MM.1S (cell line): ENCODE results near the gene TRIM51G.
"Not testable (repeated sequence)": the region's sequence is repeated elsewhere in the genome, so short reads cannot be mapped to it uniquely, and the experiment has no call there.

Experiments
- DNase-seq: peaks from one replicate; pipeline ENCODE4 v3.0.0-alpha.2; 2015
- H2AFZ ChIP-seq: fragments of 300-600 bp; sonication (generic); 2 replicates; pipeline ENCODE4 v1.6.0; 2016; ENCODE audit warnings: antibody characterized with exemption, low read length
- H3F3A ChIP-seq: fragments of 300-600 bp; sonication (generic); 2 replicates; pipeline ENCODE4 v1.6.1; 2016; ENCODE audit warnings: mild to moderate bottlenecking, antibody characterized with exemption, low read length, moderate library complexity, mixed read lengths; ENCODE audit not compliant: insufficient read depth
- H3K27ac ChIP-seq: fragments of 300-600 bp; sonication (generic); 2 replicates; pipeline ENCODE4 v1.5.1; 2016; ENCODE audit warnings: mild to moderate bottlenecking, low read length
- H3K27me3 ChIP-seq: fragments of 300-600 bp; sonication (generic); replicated peaks from 2 replicates; pipeline ENCODE4 v1.6.0; 2016; ENCODE audit warnings: low read length; ENCODE audit not compliant: insufficient read depth
- H3K36me3 ChIP-seq: fragments of 300-600 bp; sonication (generic); replicated peaks from 2 replicates; pipeline ENCODE4 v1.6.1; 2016; ENCODE audit warnings: mild to moderate bottlenecking, low read length, mixed read lengths; ENCODE audit not compliant: insufficient read depth
- H3K4me1 ChIP-seq: fragments of 300-600 bp; sonication (generic); 2 replicates; pipeline ENCODE4 v1.6.1; 2016; ENCODE audit warnings: low read length, mixed read lengths
- H3K4me2 ChIP-seq: fragments of 300-600 bp; sonication (generic); 2 replicates; pipeline ENCODE4 v1.6.0; 2016; ENCODE audit warnings: low read depth, low read length
- H3K4me3 ChIP-seq: fragments of 300-600 bp; sonication (generic); 2 replicates; pipeline ENCODE4 v1.5.1; 2016; ENCODE audit warnings: low read length, mixed read lengths
- H3K79me2 ChIP-seq: fragments of 300-600 bp; sonication (generic); 2 replicates; pipeline ENCODE4 v1.6.1; 2016; ENCODE audit warnings: mixed run types, low read length, mixed read lengths
- H3K9ac ChIP-seq: fragments of 300-600 bp; sonication (generic); 2 replicates; pipeline ENCODE4 v1.6.1; 2016; ENCODE audit warnings: low read length, mixed read lengths
- H3K9me2 ChIP-seq: fragments of 300-600 bp; sonication (generic); replicated peaks from 2 replicates; pipeline ENCODE4 v1.6.1; 2016; ENCODE audit warnings: mild to moderate bottlenecking, low read length, mixed read lengths; ENCODE audit not compliant: insufficient read depth
- H3K9me3 ChIP-seq: fragments of 300-600 bp; sonication (generic); replicated peaks from 2 replicates; pipeline ENCODE4 v1.6.1; 2016; ENCODE audit warnings: mild to moderate bottlenecking, low read length, mixed read lengths; ENCODE audit not compliant: insufficient read depth
- H4K20me1 ChIP-seq: fragments of 300-600 bp; sonication (generic); 2 replicates; pipeline ENCODE4 v1.6.1; 2016; ENCODE audit warnings: mild to moderate bottlenecking, low read length, moderate library complexity, mixed read lengths; ENCODE audit not compliant: insufficient read depth

Gene TRIM51G, protein sequence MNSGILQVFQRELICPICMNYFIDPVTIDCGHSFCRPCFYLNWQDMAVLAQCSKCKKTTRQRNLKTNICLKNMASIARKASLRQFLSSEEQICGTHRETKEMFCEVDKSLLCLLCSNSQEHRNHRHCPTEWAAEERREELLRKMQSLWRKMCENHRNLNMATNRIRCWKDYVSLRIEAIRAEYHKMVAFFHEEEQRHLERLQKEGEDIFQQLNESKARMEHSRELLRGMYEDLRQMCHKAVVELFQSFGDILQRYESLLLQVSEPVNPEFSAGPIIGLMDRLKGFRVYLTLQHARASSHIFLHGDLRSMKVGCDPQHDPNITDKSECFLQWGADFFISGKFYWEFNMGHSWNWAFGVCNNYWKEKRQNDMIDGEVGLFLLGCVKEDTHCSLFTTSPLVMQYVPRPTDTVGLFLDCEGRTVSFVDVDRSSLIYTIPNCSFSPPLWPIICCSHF

DNA sequence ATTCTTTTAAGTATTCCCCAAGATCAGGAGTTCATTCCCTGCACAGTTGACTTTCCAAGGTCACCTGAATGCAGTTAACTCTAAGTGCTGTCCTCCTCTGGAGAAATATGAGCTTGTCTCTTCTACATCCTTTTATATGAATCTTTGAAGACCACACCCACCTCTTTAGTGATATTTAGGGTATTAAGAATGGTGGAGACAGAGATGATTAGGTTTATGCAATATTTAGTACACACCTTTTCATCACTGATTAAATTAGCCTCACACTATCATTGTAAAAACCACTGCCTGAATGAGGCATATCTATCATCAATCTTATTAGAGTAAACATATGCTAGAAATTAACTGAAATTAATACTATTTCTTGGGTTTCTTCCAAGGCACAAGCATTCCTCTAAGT is at the start of gene TRIM51G:
Gene TRIM51G, minus strand, starts transcription at position 101 of the 400 bp plus-strand sequence. CDS start 2,190 bp downstream, outside the sequence.
- H3F3A ChIP-seq, H3K9ac ChIP-seq, H3K27me3 ChIP-seq, H3K4me2 ChIP-seq, H2AFZ ChIP-seq, H3K9me3 ChIP-seq, H3K36me3 ChIP-seq, H4K20me1 ChIP-seq, H3K9me2 ChIP-seq, H3K79me2 ChIP-seq, DNase-seq, H3K27ac ChIP-seq, H3K4me3 ChIP-seq, H3K4me1 ChIP-seq: not testable (repeated sequence)

DNA sequence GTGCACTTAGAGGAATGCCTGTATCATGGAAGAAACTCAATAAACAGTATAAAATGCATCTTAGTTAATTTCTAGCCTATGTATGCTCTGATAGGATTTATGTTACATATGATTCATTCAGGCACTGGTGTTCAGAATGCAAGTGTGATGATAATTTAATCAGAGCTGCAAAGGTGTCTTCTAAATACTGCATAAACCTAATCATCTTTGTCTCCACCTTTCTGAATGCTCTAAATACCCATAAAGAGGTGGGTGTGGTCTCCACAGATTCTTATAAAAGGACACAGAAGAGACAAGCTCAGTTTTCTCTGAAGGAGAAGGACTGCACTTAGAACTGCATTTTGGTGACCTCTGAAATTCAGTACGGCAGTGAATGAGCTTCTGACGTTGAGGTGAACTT is 44.8 kb upstream of the TRIM51G start, which contains the start of gene TRIM49B:
Gene TRIM49B, plus strand, starts transcription at position 301 of the 400 bp plus-strand sequence. CDS start 2,777 bp downstream, outside the sequence.
- H3K4me1 ChIP-seq, H3K27ac ChIP-seq, DNase-seq, H3K9ac ChIP-seq, H3K79me2 ChIP-seq, H3K9me3 ChIP-seq, H3K36me3 ChIP-seq, H3K4me2 ChIP-seq, H3K27me3 ChIP-seq, H3F3A ChIP-seq, H2AFZ ChIP-seq, H3K9me2 ChIP-seq, H3K4me3 ChIP-seq, H4K20me1 ChIP-seq: not testable (repeated sequence)

DNA sequence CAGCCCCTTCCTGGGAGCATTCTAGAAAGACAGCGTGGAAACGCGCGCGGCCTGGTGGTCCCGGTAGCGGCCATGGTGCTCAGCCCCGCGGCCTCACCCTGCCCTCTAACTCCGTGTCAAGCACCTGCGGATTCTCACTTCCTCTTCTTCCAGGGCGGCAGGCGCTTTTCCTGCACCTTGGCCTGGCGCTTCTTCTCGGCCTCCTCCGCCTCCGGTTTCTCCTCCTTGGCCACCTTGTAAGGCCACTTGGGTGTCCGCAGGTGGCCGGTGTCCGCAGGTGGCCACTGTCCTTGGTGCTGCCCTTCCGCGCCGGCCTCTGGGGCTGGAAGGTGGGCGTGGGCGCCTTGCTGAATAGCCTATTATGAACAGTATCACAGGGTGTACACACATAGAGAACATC is 15.1 kb downstream of the TRIM51G start:
- H3K36me3 ChIP-seq, H3K79me2 ChIP-seq, H3K4me2 ChIP-seq, H2AFZ ChIP-seq, H3K27ac ChIP-seq, H3K9ac ChIP-seq, H3K4me1 ChIP-seq, H3K9me3 ChIP-seq, H3K27me3 ChIP-seq, H4K20me1 ChIP-seq, DNase-seq, H3K9me2 ChIP-seq, H3F3A ChIP-seq, H3K4me3 ChIP-seq: not testable (repeated sequence)

DNA sequence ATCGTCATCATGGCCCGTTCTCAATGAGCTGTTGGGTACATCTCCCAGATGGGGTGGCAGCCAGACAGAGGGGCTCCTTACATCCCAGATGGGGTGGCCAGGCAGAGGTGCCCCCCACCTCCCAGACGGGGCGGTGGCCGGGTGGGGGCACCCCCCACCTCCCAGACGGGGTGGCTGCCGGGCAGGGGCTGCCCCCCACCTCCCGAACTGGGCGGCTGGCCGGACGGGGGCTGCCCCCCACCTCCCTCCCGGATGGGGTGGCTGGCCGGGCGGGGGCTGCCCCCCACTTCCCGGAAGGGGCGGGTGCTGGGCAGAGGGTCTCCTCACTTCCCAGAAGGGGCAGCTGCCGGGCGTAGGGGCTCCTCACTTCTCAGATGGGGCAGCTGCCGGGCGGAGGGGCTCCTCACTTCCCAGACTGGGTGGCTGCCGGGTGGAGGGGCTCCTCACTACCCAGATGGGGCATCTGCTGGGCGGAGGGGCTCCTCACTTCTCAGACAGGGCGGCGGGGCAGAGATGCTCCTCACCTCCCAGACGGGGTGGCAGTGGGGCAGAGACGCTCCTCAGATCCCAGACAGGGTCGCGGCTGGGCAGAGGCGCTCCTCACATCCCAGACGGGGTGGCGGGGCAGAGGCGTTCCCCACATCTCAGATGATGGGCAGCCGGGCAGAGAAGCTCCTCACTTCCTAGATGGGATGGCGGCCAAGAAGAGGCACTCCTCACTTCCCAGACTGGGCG is 28.2 kb downstream of the TRIM51G start:
- not testable (repeated sequence) for H3K27me3 ChIP-seq, H3K79me2 ChIP-seq, H3K9ac ChIP-seq, H3K4me2 ChIP-seq, H3K4me3 ChIP-seq, H3K9me3 ChIP-seq, H3K27ac ChIP-seq, H2AFZ ChIP-seq, H3F3A ChIP-seq, H3K36me3 ChIP-seq, H4K20me1 ChIP-seq, DNase-seq, H3K4me1 ChIP-seq, H3K9me2 ChIP-seq

DNA sequence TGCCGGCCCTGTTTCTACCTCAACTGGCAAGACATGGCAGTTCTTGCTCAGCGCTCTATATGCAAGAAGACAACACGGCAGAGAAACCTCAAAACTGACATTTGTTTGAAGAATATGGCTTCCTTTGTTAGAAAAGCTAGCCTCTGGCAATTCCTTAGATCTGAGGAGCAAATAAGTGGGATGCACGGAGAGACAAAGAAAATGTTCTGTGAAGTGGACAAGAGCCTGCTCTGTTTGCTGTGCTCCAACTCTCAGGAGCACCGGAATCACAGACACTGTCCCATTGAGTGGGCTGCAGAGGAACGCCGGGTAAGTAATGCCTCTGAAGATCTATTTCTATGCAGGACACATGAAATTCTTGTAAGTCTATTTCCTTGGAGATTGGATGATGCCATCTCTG is 37.9 kb downstream of the TRIM51G start:
- not testable (repeated sequence) for H4K20me1 ChIP-seq, H3K4me2 ChIP-seq, H3K27ac ChIP-seq, H3K9me2 ChIP-seq, H3K9ac ChIP-seq, DNase-seq, H3F3A ChIP-seq, H3K4me3 ChIP-seq, H3K27me3 ChIP-seq, H3K9me3 ChIP-seq, H3K36me3 ChIP-seq, H3K4me1 ChIP-seq, H3K79me2 ChIP-seq, H2AFZ ChIP-seq
